Fibroblast of peridontal ligament (primary cell): ENCODE data around the gene DLEC1.

Experiments
- DNase-seq: peaks from one replicate; pipeline ENCODE4 v3.0.0-alpha.2; 2010; ENCODE audit errors: extremely low read depth

DLEC1 gene

GRCh38 chr3:38108649-38109579 is 69.9 kb downstream of the DLEC1 start:
- DNase-seq = no peak

- no peak for DNase-seq
Observed at GRCh38 chr3:38109580-38110313, 70.7 kb downstream of the DLEC1 start.

- DNase-seq = no peak
Observed at GRCh38 chr3:38110314-38111050, 71.5 kb downstream of the DLEC1 start.

- no peak for DNase-seq
Observed at GRCh38 chr3:38111201-38111600, 72.2 kb downstream of the DLEC1 start.

DNA sequence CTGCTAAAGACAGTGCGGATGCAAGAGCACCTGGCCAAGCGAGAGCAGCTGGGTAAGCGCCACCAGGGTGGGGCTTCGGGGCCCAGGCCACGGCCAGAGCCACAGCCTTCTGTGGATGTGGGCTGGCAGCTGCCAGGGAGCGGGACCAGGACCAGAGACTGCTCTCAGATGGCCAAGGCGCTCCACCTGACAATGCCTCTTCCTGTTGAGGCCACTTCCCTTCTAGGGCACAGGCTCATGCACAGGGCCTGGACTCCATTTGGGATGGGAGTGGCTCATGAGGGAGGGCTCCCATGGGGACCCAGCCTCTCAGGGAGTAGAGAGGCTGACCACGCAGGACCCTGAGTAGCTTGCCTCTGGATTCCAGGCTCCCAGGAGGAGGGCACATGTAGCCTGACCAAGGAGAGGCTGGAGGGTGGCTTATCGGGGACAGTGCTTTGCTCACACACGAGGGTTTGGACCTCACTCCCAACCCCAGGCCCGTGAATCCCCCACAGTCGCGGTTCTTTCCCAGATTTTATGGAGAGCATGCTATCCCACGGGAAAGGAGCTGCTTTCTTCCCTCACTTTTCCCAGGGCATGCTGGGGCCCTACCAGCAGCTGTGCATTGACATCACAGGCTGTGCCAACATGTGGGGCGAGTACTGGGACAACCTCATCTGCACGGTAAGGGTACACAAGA is 72.8 kb downstream of the DLEC1 start:
- DNase-seq = no peak

GRCh38 chr3:38112378-38112761 is 73.4 kb downstream of the DLEC1 start:
- DNase-seq = no peak

DNA sequence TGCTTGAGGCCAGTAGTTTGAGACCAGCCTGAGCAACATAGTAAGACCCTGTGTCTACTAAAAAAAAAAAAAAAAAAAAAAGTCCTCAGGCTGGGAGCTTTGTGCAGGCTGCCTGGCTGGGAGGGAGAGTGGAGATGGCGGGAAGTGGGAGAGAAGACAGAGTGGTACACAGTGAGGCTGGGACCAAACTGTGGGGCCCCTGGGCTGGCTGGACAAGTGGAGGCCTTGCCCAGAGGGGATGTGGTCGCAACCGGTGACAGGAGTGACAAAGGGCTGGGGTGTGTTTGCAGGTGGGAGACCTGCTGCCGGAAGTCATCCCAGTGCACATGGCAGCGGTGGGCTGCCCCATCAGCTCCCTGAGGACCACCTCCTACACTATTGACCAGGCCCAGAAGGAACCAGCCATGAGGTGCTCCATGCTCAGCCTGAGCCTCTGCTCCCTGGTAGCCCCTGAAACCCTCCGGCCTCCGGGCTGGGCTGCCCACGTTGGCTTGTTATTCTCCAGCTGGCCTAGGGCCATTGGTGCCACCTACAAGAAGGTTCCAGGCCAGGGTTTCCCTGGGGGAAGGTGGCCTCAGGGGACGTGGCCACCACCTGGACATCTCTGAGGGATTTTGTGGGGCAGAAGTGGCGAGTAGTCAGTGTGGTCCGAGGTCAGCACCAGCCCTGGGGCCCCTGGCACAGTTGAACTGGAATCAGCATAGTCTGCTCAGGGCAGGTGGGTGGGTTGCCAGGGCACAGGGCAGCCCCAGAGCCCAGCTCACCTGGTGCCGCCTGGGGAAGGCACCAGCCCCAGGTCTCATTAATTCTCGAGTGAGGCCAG is 75.3 kb downstream of the DLEC1 start:
- no peak for DNase-seq

- DNase-seq = no peak
Observed at GRCh38 chr3:38114875-38115644, 76.1 kb downstream of the DLEC1 start.

- DNase-seq = no peak
Observed at GRCh38 chr3:38115645-38116427, 76.8 kb downstream of the DLEC1 start.

DNA sequence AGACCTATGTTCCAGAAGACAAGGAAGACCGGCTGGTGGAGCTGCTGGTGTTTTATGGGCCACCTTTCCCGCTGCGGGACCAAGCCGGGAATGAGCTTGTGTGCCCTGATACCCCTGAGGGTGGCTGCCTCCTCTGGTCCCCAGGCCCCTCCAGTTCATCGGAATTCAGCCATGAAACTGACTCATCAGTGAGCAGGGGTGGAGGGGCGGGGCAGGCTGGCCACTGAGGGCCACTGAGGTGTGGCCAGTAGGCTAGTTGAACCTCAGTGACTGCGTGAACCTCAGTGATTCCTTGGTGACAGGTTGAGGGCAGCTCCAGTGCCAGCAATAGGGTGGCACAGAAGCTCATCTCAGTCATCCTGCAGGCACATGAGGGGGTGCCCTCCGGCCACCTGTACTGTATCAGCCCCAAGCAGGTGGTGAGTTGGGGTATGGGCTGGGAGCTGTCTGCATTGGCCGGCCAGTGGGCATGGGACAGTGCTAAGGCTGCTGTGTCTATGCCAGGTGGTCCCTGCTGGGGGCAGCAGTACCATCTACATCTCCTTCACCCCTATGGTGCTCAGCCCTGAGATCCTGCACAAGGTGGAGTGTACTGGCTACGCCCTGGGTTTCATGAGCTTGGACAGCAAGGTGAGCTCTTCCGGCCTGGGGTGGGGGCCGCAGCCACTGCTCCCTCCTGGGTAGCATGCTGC is 77.6 kb downstream of the DLEC1 start:
- DNase-seq = no peak

GRCh38 chr3:38117163-38117716 is 78.2 kb downstream of the DLEC1 start:
- no peak for DNase-seq

GRCh38 chr3:38117748-38118420 is 78.9 kb downstream of the DLEC1 start:
- peak; percentile 53 for DNase-seq

GRCh38 chr3:38118421-38119247 is 79.6 kb downstream of the DLEC1 start:
- no peak for DNase-seq

DNA sequence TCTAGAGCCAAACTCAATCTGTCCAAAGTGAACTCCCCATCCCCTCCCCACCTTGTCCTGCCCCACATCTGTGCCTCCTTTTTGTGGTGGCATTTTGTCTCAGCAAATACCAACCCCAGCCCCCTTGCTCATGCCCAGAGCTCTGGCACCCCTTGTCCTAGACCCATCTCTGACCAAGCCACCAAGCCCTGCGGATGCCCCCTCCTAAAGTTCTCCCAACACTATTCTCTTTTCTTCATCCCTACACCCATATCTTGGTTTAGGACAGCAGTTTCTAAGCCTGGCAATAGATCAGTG is 80.2 kb downstream of the DLEC1 start:
- no peak for DNase-seq

- no peak for DNase-seq
Observed at GRCh38 chr3:38119821-38120692, 81.0 kb downstream of the DLEC1 start.
